Measurements from ENCODE around the gene ZIC2. TPM values are rescaled to one million over a fixed set of nuclear protein-coding genes. Genes with fewer than 3 reads are reported as not detected.
A peak's percentile ranks its signal among the peaks of the same experiment; 100 is the strongest.

ZIC2 gene
- total RNA-seq, 1 donor from 2014 or later: not detected

GRCh38 chr13:99968521-99969452, 12.8 kb upstream of the ZIC2 start:
- no peak for DNase-seq (ENCODE audit: low spot score, unreplicated experiment)
- H3K4me3 Mint-ChIP-seq (ENCODE audit: low read depth): peak overlapping the region; percentile 41
- no peaks in the 10 kb centered on the region for H3K9me3 Mint-ChIP-seq (ENCODE audit: low read depth)
- H3K27ac Mint-ChIP-seq: peak overlapping the region; percentile 89
- peaks cover 10% of the 10 kb centered on the region for H3K4me1 Mint-ChIP-seq (ENCODE audit: low read depth)
- TF ChIP-seq, protein P1, sequence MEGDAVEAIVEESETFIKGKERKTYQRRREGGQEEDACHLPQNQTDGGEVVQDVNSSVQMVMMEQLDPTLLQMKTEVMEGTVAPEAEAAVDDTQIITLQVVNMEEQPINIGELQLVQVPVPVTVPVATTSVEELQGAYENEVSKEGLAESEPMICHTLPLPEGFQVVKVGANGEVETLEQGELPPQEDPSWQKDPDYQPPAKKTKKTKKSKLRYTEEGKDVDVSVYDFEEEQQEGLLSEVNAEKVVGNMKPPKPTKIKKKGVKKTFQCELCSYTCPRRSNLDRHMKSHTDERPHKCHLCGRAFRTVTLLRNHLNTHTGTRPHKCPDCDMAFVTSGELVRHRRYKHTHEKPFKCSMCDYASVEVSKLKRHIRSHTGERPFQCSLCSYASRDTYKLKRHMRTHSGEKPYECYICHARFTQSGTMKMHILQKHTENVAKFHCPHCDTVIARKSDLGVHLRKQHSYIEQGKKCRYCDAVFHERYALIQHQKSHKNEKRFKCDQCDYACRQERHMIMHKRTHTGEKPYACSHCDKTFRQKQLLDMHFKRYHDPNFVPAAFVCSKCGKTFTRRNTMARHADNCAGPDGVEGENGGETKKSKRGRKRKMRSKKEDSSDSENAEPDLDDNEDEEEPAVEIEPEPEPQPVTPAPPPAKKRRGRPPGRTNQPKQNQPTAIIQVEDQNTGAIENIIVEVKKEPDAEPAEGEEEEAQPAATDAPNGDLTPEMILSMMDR (IDR thresholded peaks at IDR 0.05; ENCODE audit: unreplicated experiment): no peak
- H3K27me3 Mint-ChIP-seq: peaks cover 75% of the 10 kb centered on the region
- H3K36me3 Mint-ChIP-seq (ENCODE audit: insufficient read depth): no peaks in the 10 kb centered on the region

DNA sequence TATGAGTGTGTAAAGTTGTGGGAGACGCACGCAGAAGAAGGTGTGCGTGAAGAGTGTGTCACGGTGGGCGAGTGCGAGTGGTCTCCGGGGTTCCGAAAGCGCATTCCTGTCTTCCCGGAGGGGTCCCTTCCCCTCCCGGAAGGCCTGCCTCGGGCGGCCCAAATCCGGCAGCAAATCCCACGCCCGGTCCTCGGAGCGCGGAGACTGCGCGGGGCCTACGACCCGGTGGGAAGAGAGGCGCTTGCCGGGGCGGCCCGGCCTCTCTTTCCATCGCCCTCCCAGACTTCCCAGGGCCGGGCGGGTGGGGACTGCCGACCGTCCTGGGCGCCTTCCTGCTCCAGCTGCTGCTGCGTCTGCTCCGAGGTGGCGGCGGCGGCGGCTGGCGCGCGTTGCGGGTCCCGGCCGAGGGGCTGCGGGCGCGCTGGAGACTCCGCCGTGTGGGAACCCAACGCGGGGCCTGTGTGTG, 12.1 kb upstream of the ZIC2 start:
- Mint-ChIP-seq H3K9me3 (ENCODE audit: low read depth) (no peaks in the 10 kb centered on the region), H3K27ac (peak overlapping the region; percentile 89), H3K4me1 (ENCODE audit: low read depth) (peaks cover 10% of the 10 kb centered on the region), H3K4me3 (ENCODE audit: low read depth) (peak overlapping the region; percentile 63), H3K27me3 (peaks cover 75% of the 10 kb centered on the region), H3K36me3 (ENCODE audit: insufficient read depth) (no peaks in the 10 kb centered on the region)
- TF ChIP-seq, protein P1 (IDR thresholded peaks at IDR 0.05; ENCODE audit: unreplicated experiment): no peak
- DNase-seq (ENCODE audit: low spot score, unreplicated experiment): no peak

- no peaks in the 10 kb centered on the region for H3K36me3 Mint-ChIP-seq (ENCODE audit: insufficient read depth)
- no peak overlapping the region for H3K27ac Mint-ChIP-seq
- DNase-seq (ENCODE audit: low spot score, unreplicated experiment): no peak
- no peaks in the 10 kb centered on the region for H3K9me3 Mint-ChIP-seq (ENCODE audit: low read depth)
- H3K4me1 Mint-ChIP-seq (ENCODE audit: low read depth): peaks cover 10% of the 10 kb centered on the region
- TF ChIP-seq, protein P1 (IDR thresholded peaks at IDR 0.05; ENCODE audit: unreplicated experiment): no peak
- H3K27me3 Mint-ChIP-seq: peaks cover 78% of the 10 kb centered on the region
- H3K4me3 Mint-ChIP-seq (ENCODE audit: low read depth): peak overlapping the region; percentile 63
Measured at GRCh38 chr13:99969919-99970650, 11.5 kb upstream of the ZIC2 start.

DNA sequence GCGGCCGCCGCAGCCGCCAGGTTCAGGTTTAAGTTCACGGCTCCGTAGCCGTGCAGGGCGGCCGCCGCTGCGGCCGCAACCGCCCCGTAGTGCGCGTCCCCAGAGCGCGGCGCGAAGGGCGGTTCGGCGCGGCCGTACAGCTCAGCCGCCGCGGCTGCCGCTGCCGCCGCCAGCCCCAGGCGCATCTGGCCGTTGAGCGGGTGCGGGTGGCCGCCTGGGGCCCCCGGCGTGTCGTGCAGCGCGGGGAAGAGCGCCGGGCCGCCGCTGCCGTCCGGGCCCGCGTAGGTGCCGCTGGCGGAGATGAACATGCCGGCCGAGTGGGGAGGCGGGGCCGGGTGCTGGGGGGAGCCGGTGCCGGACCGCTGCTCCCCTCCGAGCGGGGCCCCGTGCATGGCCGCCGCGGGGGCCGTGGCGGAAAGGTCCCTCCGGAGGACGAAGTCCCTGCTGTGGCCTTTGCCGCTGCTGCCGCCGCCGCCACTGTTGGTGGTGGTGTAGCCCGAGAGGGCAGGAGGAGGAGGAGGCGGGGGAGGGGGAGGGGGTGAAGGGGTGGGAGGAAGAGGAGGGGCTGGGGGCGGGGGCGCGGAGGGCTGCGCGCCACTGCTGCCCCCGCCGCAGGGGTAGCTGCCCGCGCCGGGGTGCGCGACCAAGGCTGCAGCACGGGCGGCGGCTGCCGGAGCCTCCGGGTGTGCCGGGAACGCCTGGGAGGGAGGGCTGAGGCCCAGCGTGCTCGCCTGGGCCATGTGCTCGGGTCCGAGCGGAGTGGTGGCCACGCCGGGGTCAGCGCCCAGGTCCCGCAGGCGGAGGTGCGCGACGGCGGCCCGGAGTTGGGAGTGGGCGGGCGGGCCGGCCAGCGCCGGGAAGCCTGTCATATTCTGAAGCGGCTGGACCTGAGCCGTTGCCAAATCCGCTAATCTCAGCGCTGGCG, 10.7 kb upstream of the ZIC2 start:
- TF ChIP-seq, protein P1 (IDR thresholded peaks at IDR 0.05; ENCODE audit: unreplicated experiment): no peak
- Mint-ChIP-seq H3K4me3 (ENCODE audit: low read depth) (no peak overlapping the region), H3K27ac (no peak overlapping the region), H3K4me1 (ENCODE audit: low read depth) (peaks cover 10% of the 10 kb centered on the region), H3K27me3 (peaks cover 79% of the 10 kb centered on the region), H3K9me3 (ENCODE audit: low read depth) (no peaks in the 10 kb centered on the region), H3K36me3 (ENCODE audit: insufficient read depth) (no peaks in the 10 kb centered on the region)
- no peak for DNase-seq (ENCODE audit: low spot score, unreplicated experiment)

Data from progenitor cell of endocrine pancreas (in vitro differentiated cells).